Measurements from ENCODE around the gene TXNL4A.

Gene TXNL4A

GRCh38 chr18:79931475-79931874, 56.9 kb downstream of the TXNL4A start:
- no peak for DNase-seq

- no peak for DNase-seq
Observed at GRCh38 chr18:79930020-79930642, 58.2 kb downstream of the TXNL4A start.

GRCh38 chr18:79928563-79928960, 59.8 kb downstream of the TXNL4A start:
- DNase-seq: no peak

- DNase-seq: no peak
Observed at GRCh38 chr18:79927607-79928562, 60.5 kb downstream of the TXNL4A start.

GRCh38 chr18:79926715-79927606, 61.4 kb downstream of the TXNL4A start:
- DNase-seq: no peak

GRCh38 chr18:79926306-79926705, 62.1 kb downstream of the TXNL4A start:
- DNase-seq: no peak

- DNase-seq: no peak
Observed at GRCh38 chr18:79924814-79925731, 63.3 kb downstream of the TXNL4A start.

GRCh38 chr18:79923896-79924585, 64.3 kb downstream of the TXNL4A start:
- DNase-seq: no peak

GRCh38 chr18:79922971-79923411, 65.4 kb downstream of the TXNL4A start:
- DNase-seq: no peak

GRCh38 chr18:79921984-79922965, 66.1 kb downstream of the TXNL4A start:
- no peak for DNase-seq

All from SHP77 treated with DMSO at 0.1 percent for 48 hours (cell line).